Upper lobe of right lung (tissue), 1 donor: Measurements from ENCODE around the gene CD300H. TPM values are rescaled to one million over a fixed set of nuclear protein-coding genes. Genes with fewer than 3 reads are reported as not detected.

ENCODE experiments used
- ATAC-seq: fragments of 200-7000 bp; cut with Tn5 transposase; one replicate; pipeline ENCODE4 v1.9.1; 2020; ENCODE audit warnings: mild to moderate bottlenecking, moderate library complexity
- DNase-seq: peaks from one replicate; pipeline ENCODE4 v3.0.0-alpha.2; 2020
- H3K27ac ChIP-seq: fragments of 200-600 bp; one replicate; pipeline ENCODE4 v1.8.0; 2022
- H3K27me3 ChIP-seq: fragments of 200-600 bp; one replicate; pipeline ENCODE4 v1.8.0; 2022; ENCODE audit warnings: mild to moderate bottlenecking
- H3K36me3 ChIP-seq: fragments of 200-600 bp; one replicate; pipeline ENCODE4 v1.8.0; 2022
- H3K4me1 ChIP-seq: fragments of 200-600 bp; one replicate; pipeline ENCODE4 v1.8.0; 2022
- H3K4me3 ChIP-seq: fragments of 200-600 bp; one replicate; pipeline ENCODE4 v1.8.0; 2022; ENCODE audit warnings: mild to moderate bottlenecking
- H3K9me3 ChIP-seq: fragments of 200-600 bp; one replicate; pipeline ENCODE4 v1.8.0; 2022
- intact Hi-C: fragments of 100-400 bp; cut with DNase I; formaldehyde crosslinking; loops from one replicate; pipeline ENCODE4 v1.11.0; 2022
- total RNA-seq: library from RNA; stranded (reverse); fragmentation: NEBNext Ultra II Directional; extraction: Animal tissue kit (Norgen Biotek cat#: 25700); gene quantifications from one replicate; pipeline ENCODE4 v1.2.1, GENCODE V29; 2021
- TF ChIP-seq, protein P1 (sequence below): fragments of 200-600 bp; IDR thresholded peaks from one replicate; pipeline ENCODE4 v1.8.0; 2022; ENCODE audit warnings: antibody characterized with exemption
- donor health status: DM: no; HTN: yes; CAD: no; lungs with severe emphysema.

Gene CD300H
- total RNA-seq, 1 donor from 2014 or later = not detected

DNA sequence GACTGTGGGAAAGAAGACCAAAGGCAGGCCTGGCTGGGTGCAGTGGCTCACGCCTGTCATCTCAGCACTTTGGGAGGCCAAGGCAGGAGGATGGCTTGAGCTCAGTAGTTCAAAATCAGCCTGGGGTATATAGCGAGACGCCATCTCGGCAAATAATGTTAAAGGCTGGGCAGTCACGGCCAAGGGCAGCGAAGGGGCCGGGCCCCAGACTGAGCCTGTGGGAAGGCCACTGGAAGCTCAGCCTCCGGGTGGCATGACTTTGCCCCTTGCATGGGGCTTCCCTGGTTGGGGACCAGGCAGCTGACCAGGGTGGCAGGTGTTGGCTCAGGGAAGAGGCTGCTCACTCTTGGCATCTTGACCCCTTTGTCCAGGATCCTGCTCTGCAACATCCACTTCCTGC, 38.7 kb upstream of the CD300H start:
- H3K4me1 ChIP-seq = no peaks in the 10 kb centered on the region
- DNase-seq = no peak
- ATAC-seq = no peak
- intact Hi-C loops = no loop called here
- no peaks in the 10 kb centered on the region for H3K36me3 ChIP-seq
- no peaks in the 10 kb centered on the region for H3K9me3 ChIP-seq
- TF ChIP-seq, protein P1, sequence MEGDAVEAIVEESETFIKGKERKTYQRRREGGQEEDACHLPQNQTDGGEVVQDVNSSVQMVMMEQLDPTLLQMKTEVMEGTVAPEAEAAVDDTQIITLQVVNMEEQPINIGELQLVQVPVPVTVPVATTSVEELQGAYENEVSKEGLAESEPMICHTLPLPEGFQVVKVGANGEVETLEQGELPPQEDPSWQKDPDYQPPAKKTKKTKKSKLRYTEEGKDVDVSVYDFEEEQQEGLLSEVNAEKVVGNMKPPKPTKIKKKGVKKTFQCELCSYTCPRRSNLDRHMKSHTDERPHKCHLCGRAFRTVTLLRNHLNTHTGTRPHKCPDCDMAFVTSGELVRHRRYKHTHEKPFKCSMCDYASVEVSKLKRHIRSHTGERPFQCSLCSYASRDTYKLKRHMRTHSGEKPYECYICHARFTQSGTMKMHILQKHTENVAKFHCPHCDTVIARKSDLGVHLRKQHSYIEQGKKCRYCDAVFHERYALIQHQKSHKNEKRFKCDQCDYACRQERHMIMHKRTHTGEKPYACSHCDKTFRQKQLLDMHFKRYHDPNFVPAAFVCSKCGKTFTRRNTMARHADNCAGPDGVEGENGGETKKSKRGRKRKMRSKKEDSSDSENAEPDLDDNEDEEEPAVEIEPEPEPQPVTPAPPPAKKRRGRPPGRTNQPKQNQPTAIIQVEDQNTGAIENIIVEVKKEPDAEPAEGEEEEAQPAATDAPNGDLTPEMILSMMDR = no peak
- no peak overlapping the region for H3K4me3 ChIP-seq
- H3K27ac ChIP-seq = no peak overlapping the region
- no peaks in the 10 kb centered on the region for H3K27me3 ChIP-seq

DNA sequence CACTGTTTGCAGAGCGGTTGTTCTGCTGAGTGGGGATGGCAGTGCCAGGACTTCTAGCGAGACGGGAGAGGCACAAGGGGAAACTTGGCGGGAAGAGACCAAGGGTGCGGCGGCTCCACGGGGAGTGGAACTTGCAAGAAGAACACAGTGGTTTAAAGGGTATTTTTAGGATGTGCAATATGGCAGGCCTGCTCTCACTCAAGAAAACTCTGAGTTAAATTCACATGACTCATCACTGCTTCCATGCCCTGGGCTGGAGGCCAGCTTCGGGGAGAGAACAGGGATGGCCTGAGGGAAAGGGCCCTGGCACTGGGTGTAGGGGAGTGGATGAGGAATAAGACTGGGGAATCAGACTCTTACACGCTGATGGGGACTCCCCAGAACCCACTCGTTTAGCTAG, 38.1 kb upstream of the CD300H start:
- Histone ChIP-seq H3K4me1 (no peaks in the 10 kb centered on the region), H3K27ac (no peak overlapping the region), H3K36me3 (no peaks in the 10 kb centered on the region), H3K4me3 (no peak overlapping the region), H3K9me3 (no peaks in the 10 kb centered on the region), H3K27me3 (no peaks in the 10 kb centered on the region)
- intact Hi-C loops = no loop called here
- no peak for ATAC-seq
- TF ChIP-seq, protein P1 = no peak
- no peak for DNase-seq

DNA sequence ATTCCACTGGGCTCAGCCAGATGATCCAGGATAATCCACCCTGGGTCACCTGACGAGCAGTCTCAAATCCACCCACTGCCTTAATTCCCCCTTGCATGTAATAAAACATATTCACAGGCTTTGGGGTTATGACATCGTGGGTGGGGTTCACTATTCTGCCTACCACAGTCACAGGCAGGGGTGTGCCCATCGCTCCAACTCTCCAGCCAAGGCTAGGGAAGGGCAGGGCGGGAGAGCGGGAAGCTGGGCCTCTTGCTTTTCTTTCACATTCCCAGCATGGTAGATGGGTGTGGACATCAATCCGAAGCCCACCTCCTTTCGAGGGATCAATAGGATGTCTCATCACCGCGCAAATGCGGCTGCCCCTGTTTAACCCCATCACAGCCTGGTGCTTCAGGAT, 37.5 kb upstream of the CD300H start:
- ATAC-seq = no peak

DNA sequence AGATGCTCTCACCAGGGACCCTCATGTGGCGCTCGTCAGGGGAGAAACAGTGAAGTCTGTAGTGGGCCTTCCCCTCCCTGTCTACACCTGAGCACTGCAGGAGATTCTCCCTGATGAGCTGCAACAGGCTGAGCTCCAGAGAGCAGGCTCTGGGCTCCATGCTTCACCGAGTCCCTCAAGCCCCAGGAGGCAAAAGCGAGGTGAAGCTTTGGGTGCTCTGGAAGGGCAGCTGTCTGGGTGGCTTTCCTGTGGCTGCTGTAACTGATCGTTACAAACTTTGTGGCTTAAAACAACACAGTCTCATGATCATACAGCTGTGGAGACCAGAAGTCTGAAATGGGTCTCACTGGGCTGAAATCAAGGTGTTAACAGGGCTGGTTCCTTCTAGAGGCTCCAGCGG, 36.9 kb upstream of the CD300H start:
- intact Hi-C loops = no loop called here
- no peak for DNase-seq
- Histone ChIP-seq H3K27me3 (no peaks in the 10 kb centered on the region), H3K4me1 (no peaks in the 10 kb centered on the region), H3K27ac (no peak overlapping the region), H3K4me3 (no peak overlapping the region), H3K36me3 (no peaks in the 10 kb centered on the region), H3K9me3 (no peaks in the 10 kb centered on the region)
- TF ChIP-seq, protein P1 = no peak
- no peak for ATAC-seq

More for the DNA sequence above, 37.5 kb upstream of the CD300H start:
- Histone ChIP-seq H3K4me3 (no peak overlapping the region), H3K9me3 (no peaks in the 10 kb centered on the region), H3K27me3 (no peaks in the 10 kb centered on the region), H3K36me3 (no peaks in the 10 kb centered on the region), H3K27ac (no peak overlapping the region), H3K4me1 (no peaks in the 10 kb centered on the region)
- intact Hi-C loops = no loop called here
- DNase-seq = no peak
- TF ChIP-seq, protein P1 = no peak

DNA sequence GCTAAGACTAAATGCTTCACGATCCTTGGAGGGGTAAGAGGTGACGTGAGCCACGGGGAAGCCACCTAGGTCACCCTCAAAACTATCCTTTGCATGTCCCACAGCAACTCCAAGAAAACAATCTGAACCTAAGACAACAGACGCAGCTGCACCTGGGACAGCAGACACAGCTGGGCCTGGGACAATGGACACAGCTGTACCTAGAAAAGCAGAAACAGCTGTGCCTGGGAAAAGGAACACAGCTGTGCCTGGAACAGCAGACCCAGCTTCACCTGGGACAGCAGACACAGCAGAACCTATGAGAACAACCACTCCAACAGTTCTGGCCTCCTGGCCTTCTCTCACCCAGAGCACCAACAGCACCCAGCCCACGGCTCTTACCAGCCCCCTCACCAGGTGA, 36.4 kb upstream of the CD300H start:
- Histone ChIP-seq H3K27me3 (no peaks in the 10 kb centered on the region), H3K27ac (no peak overlapping the region), H3K4me1 (no peaks in the 10 kb centered on the region), H3K4me3 (no peak overlapping the region), H3K9me3 (no peaks in the 10 kb centered on the region), H3K36me3 (no peaks in the 10 kb centered on the region)
- TF ChIP-seq, protein P1 = no peak
- ATAC-seq (no peak), DNase-seq (no peak)
- intact Hi-C loops = no loop called here

DNA sequence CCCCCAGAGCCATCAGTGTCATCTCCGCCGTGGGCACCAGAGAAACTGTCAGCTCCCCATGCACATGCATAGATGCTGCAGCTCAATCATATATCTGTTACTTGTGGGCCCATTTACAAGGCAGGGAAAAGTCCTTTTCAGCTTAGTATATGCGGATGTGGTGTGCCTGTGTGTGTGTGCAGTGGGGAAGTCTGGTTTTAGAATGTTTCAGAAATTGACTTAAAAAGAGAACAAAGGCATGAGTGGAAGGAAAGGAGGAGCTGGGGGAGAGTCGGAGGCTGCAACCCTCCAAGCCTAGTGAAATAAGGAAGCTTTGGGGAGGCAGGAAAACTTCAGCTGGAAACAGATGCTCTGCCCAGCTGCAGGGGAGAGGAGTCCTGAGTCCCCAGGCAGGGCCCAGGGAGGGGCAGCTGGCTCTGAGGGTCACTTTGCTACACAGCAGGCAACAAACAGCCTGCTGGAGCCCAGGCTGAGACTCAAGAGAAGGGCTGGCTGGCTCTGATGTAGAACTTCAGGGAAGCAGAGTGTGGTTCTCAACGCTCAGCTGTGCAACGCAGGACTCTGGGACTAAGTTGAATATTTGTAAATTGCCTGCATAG, 35.8 kb upstream of the CD300H start:
- H3K27me3 ChIP-seq = no peaks in the 10 kb centered on the region
- H3K9me3 ChIP-seq = no peaks in the 10 kb centered on the region
- DNase-seq = no peak
- H3K36me3 ChIP-seq = no peaks in the 10 kb centered on the region
- H3K4me1 ChIP-seq = no peaks in the 10 kb centered on the region
- TF ChIP-seq, protein P1 = no peak
- intact Hi-C loops = no loop called here
- H3K4me3 ChIP-seq = no peak overlapping the region
- no peak overlapping the region for H3K27ac ChIP-seq
- no peak for ATAC-seq
